GM12872 (cell line): ENCODE data around the gene VPS26C.

Experiments
- TF ChIP-seq, protein P1 (sequence below): IDR thresholded peaks from 3 replicates; pipeline ENCODE4 v1.5.1; 2011; ENCODE audit warnings: low read depth, mild to moderate bottlenecking, low read length, moderate library complexity; ENCODE audit not compliant: insufficient read depth

VPS26C gene

DNA sequence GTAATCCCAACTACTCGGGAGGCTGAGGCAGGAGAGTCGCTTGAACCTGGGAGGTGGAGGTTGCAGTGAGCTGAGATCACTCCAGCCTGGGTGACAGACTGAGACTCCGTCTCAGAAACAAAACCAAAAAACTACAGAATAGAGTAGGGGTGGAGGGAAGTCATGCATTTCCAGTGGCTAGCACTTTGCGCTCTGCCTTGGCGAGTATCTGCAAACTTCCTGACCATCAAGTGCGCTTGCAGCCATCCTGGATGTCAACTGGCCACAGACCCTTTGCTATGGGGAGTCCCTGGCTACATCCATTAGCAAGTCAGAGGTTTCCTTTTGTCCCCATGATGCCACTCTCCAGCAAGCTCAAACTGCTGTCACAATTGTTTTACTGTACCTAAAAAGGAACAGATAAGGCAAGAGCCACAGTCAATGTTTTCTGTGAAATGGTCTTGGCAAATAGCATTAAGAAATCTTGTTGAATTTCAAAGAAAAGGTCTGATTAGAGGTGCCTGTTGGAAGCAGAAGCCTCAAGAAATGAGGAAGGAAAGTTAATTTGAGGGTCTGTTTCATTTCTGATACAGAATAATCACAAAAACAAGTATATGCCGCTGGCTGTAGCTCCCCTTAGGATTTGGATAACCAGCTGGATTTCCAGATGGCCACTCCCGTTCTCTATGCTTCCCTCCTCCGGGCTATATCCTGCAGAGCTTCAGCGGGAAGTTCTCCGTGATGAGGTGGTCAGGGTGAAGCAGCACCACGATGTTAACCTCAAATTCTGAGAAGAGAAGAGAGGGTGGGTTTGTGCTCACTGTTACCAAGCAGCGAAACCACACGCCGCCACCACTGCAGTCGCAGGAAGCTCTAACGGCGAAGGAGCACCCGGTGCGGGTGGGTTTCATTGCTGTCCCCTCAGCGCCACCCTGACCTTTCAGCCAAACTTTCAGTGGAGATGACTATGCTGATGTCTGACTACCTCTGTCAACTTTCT lies 42.0 kb downstream of the VPS26C start:
- TF ChIP-seq, protein P1, sequence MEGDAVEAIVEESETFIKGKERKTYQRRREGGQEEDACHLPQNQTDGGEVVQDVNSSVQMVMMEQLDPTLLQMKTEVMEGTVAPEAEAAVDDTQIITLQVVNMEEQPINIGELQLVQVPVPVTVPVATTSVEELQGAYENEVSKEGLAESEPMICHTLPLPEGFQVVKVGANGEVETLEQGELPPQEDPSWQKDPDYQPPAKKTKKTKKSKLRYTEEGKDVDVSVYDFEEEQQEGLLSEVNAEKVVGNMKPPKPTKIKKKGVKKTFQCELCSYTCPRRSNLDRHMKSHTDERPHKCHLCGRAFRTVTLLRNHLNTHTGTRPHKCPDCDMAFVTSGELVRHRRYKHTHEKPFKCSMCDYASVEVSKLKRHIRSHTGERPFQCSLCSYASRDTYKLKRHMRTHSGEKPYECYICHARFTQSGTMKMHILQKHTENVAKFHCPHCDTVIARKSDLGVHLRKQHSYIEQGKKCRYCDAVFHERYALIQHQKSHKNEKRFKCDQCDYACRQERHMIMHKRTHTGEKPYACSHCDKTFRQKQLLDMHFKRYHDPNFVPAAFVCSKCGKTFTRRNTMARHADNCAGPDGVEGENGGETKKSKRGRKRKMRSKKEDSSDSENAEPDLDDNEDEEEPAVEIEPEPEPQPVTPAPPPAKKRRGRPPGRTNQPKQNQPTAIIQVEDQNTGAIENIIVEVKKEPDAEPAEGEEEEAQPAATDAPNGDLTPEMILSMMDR = no peak

DNA sequence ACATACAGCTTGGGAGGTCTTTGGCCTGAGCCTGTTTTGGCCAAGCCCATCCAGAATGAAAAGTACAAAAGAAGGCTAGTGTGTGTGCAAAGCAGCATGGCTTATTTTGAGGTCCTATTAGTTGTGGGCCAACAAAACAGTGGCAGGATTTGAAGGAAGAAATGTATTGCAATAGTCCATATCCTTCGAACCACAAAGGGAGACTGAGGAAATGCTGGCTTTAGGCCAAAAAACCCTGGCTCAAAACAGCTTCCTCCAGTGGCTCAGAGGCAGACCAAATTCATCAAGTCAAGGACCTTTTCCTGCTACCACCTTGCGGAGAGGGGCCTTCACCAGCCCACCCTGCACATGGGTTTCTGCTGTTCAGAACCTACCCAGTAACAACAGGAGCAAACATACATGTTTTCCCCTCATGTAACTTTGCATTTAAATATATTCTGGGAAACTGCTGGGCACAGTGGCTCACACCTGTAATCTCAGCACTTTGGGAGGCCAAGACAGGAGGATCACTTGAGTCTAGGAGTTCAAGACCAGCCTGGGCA lies 43.3 kb downstream of the VPS26C start:
- TF ChIP-seq, protein P1 = no peak

DNA sequence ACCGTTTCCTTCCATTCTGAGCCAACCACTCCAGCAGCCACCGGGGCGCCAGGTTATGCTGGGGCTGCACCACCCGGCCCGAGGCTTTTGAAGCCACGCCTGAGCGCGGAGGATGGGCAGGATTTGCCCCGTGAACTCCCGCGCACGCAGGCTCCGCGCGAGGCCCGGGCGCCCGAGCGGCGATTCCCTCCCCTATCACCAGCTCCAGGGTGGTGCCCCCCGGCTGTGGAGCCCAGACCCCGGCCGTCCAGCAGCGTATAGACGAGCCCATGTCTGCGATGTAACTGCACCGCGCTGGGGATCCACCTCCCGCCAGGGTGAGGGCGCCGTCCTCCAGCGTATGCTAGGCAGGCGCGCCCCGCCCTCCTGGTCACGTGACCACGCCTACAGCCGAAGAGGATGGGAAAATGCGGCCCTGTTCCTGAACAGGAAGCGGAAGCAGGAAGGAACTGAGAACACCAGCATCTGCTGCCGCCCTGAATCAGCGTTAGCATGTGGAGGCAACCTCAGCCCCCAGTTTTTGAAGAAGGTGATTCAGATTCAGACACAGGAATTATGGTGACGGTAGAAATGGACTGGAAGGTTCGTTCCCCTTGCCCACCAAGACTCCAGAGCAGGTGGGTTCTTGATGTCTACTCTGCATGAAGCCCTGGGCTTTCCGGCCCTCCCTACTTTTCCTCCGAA lies 46.0 kb downstream of the VPS26C start:
- TF ChIP-seq, protein P1 = 0 out of 3 replicates have a peak, but pooled peaks have one; percentile 29

DNA sequence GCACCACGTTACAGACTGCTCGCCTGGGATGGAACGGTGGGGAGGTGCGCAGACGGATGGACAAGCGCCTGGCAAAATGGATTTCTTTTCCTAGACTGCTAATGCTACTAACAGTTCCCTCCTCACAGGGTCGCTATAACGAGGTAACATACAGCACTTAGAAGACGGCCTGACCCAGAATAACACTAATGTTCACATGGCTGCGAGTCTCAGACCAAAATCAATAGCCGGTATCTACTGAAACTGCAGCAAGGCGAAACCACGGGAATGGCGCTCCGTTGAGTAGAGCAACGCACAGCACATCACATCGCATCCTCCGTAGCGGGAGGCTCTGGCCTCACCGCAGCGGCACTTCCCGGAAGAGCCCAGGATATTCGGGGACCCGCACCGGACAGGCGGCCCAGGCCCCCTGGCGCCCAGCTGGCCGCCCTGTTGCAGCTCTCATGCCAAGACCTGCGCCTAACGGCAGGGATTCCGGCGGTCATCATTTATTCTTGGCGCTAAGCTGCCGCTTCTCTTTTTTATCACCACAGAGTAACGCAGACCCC lies 46.6 kb downstream of the VPS26C start:
- TF ChIP-seq, protein P1 = peak; percentile 27; the same call in 2 of the 3 replicates

DNA sequence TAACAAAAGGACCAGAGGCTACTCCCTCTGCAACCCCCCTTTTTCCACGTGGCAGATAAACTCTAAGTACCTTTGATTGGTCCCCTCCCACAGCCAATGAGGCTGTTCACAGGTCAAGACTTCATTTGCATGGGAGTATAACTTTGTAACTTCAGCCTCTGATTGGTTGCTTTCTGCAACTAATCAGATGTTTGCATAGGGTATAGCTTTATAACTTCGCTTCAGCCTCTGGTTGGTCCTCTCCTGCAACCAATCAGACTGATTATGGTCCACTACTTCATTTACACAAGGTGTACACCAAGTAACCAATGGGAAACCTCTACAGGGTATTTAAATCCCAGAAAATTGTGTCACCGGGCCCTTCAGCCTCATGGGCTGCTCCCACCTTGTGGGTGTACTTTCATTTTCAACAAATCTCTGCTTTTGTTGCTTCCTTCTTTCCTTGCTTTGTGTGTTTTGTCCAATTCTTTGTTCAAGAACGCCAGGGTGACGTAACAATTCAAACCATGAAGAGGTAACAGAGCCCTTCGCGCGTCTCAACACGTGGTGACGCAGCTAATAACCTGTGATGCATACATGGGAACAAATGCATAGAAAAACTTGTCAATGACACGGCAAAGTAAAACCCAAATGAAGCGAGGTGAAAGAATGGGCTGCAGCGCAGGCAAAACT lies 47.2 kb downstream of the VPS26C start:
- TF ChIP-seq, protein P1 = no peak

DNA sequence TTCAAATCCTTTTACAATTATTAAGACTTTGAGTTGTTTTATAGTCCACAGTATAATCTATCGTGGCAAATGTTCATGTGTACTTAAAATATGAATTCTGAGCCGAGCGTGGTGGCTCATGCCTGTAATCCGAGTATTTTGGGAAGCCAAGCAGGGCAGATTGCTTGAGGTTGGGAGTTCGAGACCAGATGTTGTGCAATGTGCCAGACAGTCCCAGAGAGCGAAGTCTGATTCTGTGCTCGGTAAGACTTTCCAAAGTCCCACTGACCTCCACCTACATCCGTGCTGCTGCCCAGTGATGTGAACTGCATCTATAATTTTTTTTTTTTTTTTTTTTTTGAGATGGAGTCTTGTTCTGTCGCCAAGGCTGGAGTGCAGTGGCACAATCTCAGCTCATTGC lies 52.2 kb downstream of the VPS26C start:
- TF ChIP-seq, protein P1 = no peak
